OCI-M2 (cell line): ENCODE data around the gene GRHL1.

Experiments
- DNase-seq: peaks from one replicate; lab custom pipeline; 2025; ENCODE audit not compliant: unreplicated experiment; lab: John Stamatoyannopoulos, UW

GRHL1 gene

GRCh38 chr2:9992427-9993187 is 41.1 kb downstream of the GRHL1 start:
- no peak for DNase-seq

GRCh38 chr2:9993488-9994165 is 42.1 kb downstream of the GRHL1 start:
- no peak for DNase-seq

GRCh38 chr2:9994462-9994861 is 43.0 kb downstream of the GRHL1 start:
- DNase-seq: no peak

GRCh38 chr2:9995059-9995458 is 43.6 kb downstream of the GRHL1 start:
- no peak for DNase-seq

- DNase-seq: no peak
Observed at GRCh38 chr2:9996321-9996720, 44.8 kb downstream of the GRHL1 start.

GRCh38 chr2:9997936-9998335 is 46.4 kb downstream of the GRHL1 start:
- no peak for DNase-seq

GRCh38 chr2:9998916-9999654 is 47.6 kb downstream of the GRHL1 start:
- DNase-seq: no peak

GRCh38 chr2:9999693-10000092 is 48.2 kb downstream of the GRHL1 start:
- DNase-seq: no peak

- no peak for DNase-seq
Observed at GRCh38 chr2:10000541-10000940, 49.0 kb downstream of the GRHL1 start.

GRCh38 chr2:10001586-10001985 is 50.1 kb downstream of the GRHL1 start:
- no peak for DNase-seq

GRCh38 chr2:10002109-10002508 is 50.6 kb downstream of the GRHL1 start:
- no peak for DNase-seq

- DNase-seq: no peak
Observed at GRCh38 chr2:10002681-10003080, 51.2 kb downstream of the GRHL1 start.

GRCh38 chr2:10003206-10004125 is 52.0 kb downstream of the GRHL1 start:
- no peak for DNase-seq

- no peak for DNase-seq
Observed at GRCh38 chr2:10004401-10004800, 52.9 kb downstream of the GRHL1 start.

- no peak for DNase-seq
Observed at GRCh38 chr2:10004836-10005235, 53.3 kb downstream of the GRHL1 start.

- no peak for DNase-seq
Observed at GRCh38 chr2:10005461-10006235, 54.2 kb downstream of the GRHL1 start.

GRCh38 chr2:10006236-10007161 is 55.0 kb downstream of the GRHL1 start:
- no peak for DNase-seq

- DNase-seq: no peak
Observed at GRCh38 chr2:10007435-10007834, 55.9 kb downstream of the GRHL1 start.
